Esophagus squamous epithelium (tissue), 4 donors: Measurements from ENCODE around the gene LRRC57.

Experiments
- CTCF ChIP-seq, 6 experiments: fragments of 450-650 bp in 4 of 6; fragments of 200-600 bp in 2 of 6; sonication (generic) in 2 of 6; IDR thresholded peaks; one replicate each; pipeline ENCODE4 v1.5.1; 2016 to 2019; ENCODE audit warnings: antibody characterized with exemption in 6 of 6, mild to moderate bottlenecking in 4 of 6, moderate library complexity in 4 of 6
- POLR2A ChIP-seq, 4 donors: fragments of 450-650 bp; IDR thresholded peaks; one replicate each; pipeline ENCODE4 v1.6.1; 2017; ENCODE audit warnings: antibody characterized with exemption in 4 of 4, mild to moderate bottlenecking in 4 of 4, moderate library complexity in 3 of 4

- TF ChIP-seq CTCF (IDR thresholded peaks at IDR 0.05), result no peak
- no peak for TF ChIP-seq POLR2A (IDR thresholded peaks at IDR 0.05)
Measured at GRCh38 chr15:42553554-42553953, 5.0 kb upstream of the LRRC57 start.
